Parathyroid adenoma (tissue), 2 donors: ENCODE data around the gene TBC1D4.
"Not testable (repeated sequence)": the region's sequence is repeated elsewhere in the genome, so short reads cannot be mapped to it uniquely, and the experiment has no call there.

ENCODE experiments used
- H2AFZ ChIP-seq: fragments of 300-600 bp; sonication (generic); one replicate; pipeline ENCODE4 v1.7.0; 2017; ENCODE audit warnings: antibody characterized with exemption, mild to moderate bottlenecking
- H3K27ac ChIP-seq: fragments of 300-600 bp; sonication (generic); one replicate; pipeline ENCODE4 v1.7.0; 2017
- H3K27me3 ChIP-seq: fragments of 300-600 bp; sonication (generic); one replicate; pipeline ENCODE4 v1.7.0; 2017; ENCODE audit warnings: low read length; ENCODE audit not compliant: control insufficient read depth, insufficient read depth
- H3K36me3 ChIP-seq: fragments of 300-600 bp; sonication (generic); one replicate; pipeline ENCODE4 v1.7.0; 2017; ENCODE audit warnings: low read length; ENCODE audit not compliant: control insufficient read depth, insufficient read depth
- H3K4me1 ChIP-seq: fragments of 300-600 bp; sonication (generic); one replicate; pipeline ENCODE4 v1.7.0; 2017; ENCODE audit warnings: control low read depth
- H3K4me2 ChIP-seq: fragments of 300-600 bp; sonication (generic); one replicate; pipeline ENCODE4 v1.7.0; 2017; ENCODE audit warnings: low read length
- H3K4me3 ChIP-seq: fragments of 300-600 bp; sonication (generic); one replicate; pipeline ENCODE4 v1.7.0; 2017; ENCODE audit warnings: low read depth, low read length
- H3K79me2 ChIP-seq: fragments of 300-600 bp; sonication (generic); one replicate; pipeline ENCODE4 v1.7.0; 2017; ENCODE audit warnings: control low read depth
- H3K9ac ChIP-seq: fragments of 300-600 bp; sonication (generic); one replicate; pipeline ENCODE4 v1.7.0; 2017; ENCODE audit warnings: mild to moderate bottlenecking
- H3K9me3 ChIP-seq: fragments of 300-600 bp; sonication (generic); one replicate; pipeline ENCODE4 v1.7.0; 2017; ENCODE audit warnings: low read length; ENCODE audit not compliant: control insufficient read depth
- TF ChIP-seq, protein P1 (sequence below): fragments of 300-600 bp; sonication (generic); IDR thresholded peaks from one replicate; pipeline ENCODE4 v1.7.0; 2017; ENCODE audit warnings: antibody characterized with exemption, mild to moderate bottlenecking
- donor health status: primary hyperparathyroidism.

TBC1D4 gene

DNA sequence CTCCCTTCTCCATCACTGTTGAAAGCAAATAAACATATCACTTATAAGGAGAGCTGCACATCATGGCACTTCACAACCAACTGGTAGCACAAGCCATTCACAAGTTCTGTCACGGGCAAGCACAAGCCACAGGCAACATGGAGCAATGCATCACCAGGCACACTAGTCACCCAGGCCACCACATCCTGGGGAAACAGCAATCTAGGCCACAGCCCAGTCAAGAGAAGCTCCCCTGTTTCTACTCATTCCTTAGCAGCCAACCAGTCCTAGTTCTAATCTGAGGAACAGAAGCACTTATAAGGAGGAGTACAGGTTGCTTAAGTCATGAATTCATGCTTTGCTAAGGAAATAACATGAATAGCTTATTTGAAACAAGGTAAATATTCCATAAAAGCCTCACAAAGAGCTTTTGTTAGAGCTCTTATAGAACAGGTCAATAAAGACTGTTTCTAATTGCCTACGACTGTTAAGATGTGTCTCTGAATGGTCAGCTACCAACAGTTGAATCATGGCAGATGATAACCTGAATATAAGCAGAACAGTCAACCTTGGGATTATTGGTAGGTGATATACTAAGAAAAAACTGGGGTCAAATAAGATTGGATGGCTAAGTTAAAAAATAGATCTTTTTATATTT is 169.0 kb downstream of the TBC1D4 start:
- no peak overlapping the region for H3K27ac ChIP-seq
- no peaks in the 10 kb centered on the region for H3K36me3 ChIP-seq
- no peaks in the 10 kb centered on the region for H3K9me3 ChIP-seq
- H3K27me3 ChIP-seq = no peaks in the 10 kb centered on the region
- no peak overlapping the region for H2AFZ ChIP-seq
- no peak overlapping the region for H3K4me3 ChIP-seq
- no peak overlapping the region for H3K9ac ChIP-seq
- TF ChIP-seq, protein P1, sequence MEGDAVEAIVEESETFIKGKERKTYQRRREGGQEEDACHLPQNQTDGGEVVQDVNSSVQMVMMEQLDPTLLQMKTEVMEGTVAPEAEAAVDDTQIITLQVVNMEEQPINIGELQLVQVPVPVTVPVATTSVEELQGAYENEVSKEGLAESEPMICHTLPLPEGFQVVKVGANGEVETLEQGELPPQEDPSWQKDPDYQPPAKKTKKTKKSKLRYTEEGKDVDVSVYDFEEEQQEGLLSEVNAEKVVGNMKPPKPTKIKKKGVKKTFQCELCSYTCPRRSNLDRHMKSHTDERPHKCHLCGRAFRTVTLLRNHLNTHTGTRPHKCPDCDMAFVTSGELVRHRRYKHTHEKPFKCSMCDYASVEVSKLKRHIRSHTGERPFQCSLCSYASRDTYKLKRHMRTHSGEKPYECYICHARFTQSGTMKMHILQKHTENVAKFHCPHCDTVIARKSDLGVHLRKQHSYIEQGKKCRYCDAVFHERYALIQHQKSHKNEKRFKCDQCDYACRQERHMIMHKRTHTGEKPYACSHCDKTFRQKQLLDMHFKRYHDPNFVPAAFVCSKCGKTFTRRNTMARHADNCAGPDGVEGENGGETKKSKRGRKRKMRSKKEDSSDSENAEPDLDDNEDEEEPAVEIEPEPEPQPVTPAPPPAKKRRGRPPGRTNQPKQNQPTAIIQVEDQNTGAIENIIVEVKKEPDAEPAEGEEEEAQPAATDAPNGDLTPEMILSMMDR = no peak
- no peaks in the 10 kb centered on the region for H3K4me1 ChIP-seq
- H3K4me2 ChIP-seq = no peak overlapping the region
- no peaks in the 10 kb centered on the region for H3K79me2 ChIP-seq

DNA sequence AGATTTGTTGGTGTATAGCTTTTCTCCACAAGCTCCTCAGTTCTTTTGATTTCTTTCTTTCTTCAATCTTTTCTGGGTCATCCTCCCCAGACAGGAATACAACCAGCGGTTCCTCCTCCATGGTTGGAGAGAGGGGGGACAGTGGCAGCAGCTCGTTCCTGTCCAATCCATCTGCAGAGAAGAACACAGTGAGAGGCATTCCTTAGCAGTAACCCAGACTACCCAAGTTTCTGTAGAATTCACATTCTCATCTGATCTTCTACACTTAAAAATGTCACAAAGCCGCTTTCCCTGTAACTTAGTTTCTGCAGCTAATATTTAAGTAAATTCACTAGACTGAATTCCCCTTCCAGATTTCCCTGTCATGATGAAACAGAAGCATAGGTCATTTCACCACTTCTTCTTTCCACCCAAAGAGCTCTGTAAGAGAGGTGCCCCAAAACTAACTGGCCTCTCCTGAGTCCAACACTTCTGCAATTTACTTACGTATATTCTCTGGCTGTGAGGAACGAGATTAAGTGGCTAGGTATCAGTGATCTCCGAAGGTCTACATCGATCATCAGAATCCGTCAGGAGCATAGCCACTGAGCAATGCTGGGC is 171.9 kb downstream of the TBC1D4 start:
- Histone ChIP-seq H3K9me3 (no peaks in the 10 kb centered on the region), H3K4me3 (no peak overlapping the region), H2AFZ (no peak overlapping the region), H3K9ac (no peak overlapping the region), H3K27ac (no peak overlapping the region), H3K79me2 (no peaks in the 10 kb centered on the region), H3K4me2 (no peak overlapping the region), H3K4me1 (no peaks in the 10 kb centered on the region), H3K36me3 (no peaks in the 10 kb centered on the region), H3K27me3 (no peaks in the 10 kb centered on the region)
- TF ChIP-seq, protein P1 = no peak

DNA sequence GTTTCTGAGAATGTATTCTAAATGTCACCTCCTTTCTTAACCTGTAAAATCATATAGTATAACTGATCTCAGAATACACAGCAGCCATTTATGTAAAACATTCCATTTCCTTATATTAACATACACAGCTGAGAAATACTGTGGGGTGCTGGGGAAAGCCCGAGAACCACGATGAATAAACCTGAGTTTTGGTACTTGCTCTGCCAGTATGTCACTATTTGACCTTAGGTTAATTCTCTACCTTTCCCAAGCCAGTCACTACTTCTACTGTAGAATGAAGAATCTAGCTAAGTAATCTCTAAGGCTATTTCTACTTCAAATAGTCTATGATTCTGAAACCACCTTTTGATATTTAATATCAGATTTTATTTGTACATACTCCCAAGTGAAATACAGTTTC is 173.7 kb downstream of the TBC1D4 start:
- Histone ChIP-seq H3K9me3 (no peaks in the 10 kb centered on the region), H3K9ac (no peak overlapping the region), H3K4me2 (no peak overlapping the region), H2AFZ (no peak overlapping the region), H3K27ac (no peak overlapping the region), H3K27me3 (no peaks in the 10 kb centered on the region), H3K36me3 (no peaks in the 10 kb centered on the region), H3K79me2 (no peaks in the 10 kb centered on the region), H3K4me1 (no peaks in the 10 kb centered on the region), H3K4me3 (no peak overlapping the region)
- TF ChIP-seq, protein P1 = no peak

DNA sequence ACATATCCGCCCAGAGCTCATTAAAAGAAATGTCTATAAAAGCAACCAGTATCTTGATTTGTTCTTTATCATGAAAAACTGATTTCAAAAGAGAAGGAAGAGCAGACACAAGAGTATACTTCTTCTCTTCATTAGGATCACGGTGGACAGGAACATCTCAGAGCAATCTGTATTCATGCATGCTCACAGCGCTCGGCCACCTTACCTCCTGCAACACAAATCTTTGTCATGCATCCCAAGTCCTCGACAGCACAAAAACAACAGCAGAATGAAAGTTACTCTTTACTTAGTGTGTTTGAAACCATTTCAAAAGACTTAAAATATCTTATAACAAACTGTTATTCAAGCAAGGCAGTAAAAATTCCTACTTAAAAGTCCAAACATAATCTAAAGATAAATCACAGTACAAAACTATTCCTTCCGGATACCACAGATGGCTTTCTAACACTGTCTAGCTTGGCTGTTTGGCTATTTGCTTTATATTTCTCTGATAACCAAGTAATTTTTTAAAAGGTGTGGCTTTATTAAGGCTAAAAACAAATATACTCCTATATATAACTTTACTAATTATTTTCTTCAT is 174.5 kb downstream of the TBC1D4 start:
- no peaks in the 10 kb centered on the region for H3K4me1 ChIP-seq
- no peak overlapping the region for H3K9ac ChIP-seq
- H3K4me3 ChIP-seq = no peak overlapping the region
- H3K9me3 ChIP-seq = no peaks in the 10 kb centered on the region
- H3K79me2 ChIP-seq = no peaks in the 10 kb centered on the region
- H3K36me3 ChIP-seq = no peaks in the 10 kb centered on the region
- H3K27ac ChIP-seq = no peak overlapping the region
- TF ChIP-seq, protein P1 = no peak
- no peaks in the 10 kb centered on the region for H3K27me3 ChIP-seq
- H2AFZ ChIP-seq = no peak overlapping the region
- H3K4me2 ChIP-seq = no peak overlapping the region

DNA sequence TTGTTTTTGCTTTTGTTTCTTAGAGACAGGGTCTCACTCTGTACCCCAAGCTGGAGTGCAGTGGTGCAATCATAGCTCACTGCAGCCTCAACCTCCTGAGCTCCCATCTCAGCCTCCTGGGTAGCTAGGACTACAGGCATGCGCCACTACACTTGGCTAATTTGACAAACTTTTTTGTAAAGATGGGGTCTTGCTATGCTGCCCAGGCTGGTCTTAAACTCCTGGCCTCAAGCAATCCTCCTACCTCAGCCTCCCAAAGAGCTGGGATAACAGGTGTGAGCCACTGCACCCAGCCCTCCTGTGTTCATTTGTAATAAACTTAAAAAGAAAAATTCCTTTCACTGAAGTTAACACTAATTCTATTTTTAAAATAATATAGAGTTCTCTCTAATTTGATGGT is 175.0 kb downstream of the TBC1D4 start:
- not testable (repeated sequence) for H3K36me3 ChIP-seq, H3K4me3 ChIP-seq, H2AFZ ChIP-seq, H3K27ac ChIP-seq, H3K4me2 ChIP-seq, H3K79me2 ChIP-seq, H3K9ac ChIP-seq, H3K9me3 ChIP-seq, H3K27me3 ChIP-seq, H3K4me1 ChIP-seq
